ENCODE measurements around the gene CADPS2. TPM values are rescaled to one million over a fixed set of nuclear protein-coding genes. Genes with fewer than 3 reads are reported as not detected.

CADPS2 gene
- total and polyA plus RNA-seq, 10 of the 15 experiments (the other 5 are each of a cell fraction or from before 2014, with no cell fraction given): 0.05 to 7.5 (median 0.25) TPM

- Histone ChIP-seq H3K4me2 (ENCODE audit: control insufficient read depth, insufficient read depth) (no peak overlapping the region), H3K9me3 (replicated peaks; ENCODE audit: control insufficient read depth, insufficient read depth, low read length) (no peaks in the 10 kb centered on the region), H4K20me1 (ENCODE audit: control insufficient read depth, insufficient read depth) (no peaks in the 10 kb centered on the region), H2AFZ (ENCODE audit: control insufficient read depth, low read depth, low read length) (no peak overlapping the region), H3K4me1 (ENCODE audit: control insufficient read depth, insufficient read depth, low read length) (no peaks in the 10 kb centered on the region), H3K4me3 (no peak overlapping the region), H3K36me3 (ENCODE audit: control insufficient read depth in 2 of 2, insufficient read depth in 2 of 2, low read length in 1 of 2) (no peaks in the 10 kb centered on the region), H3K79me2 (ENCODE audit: control insufficient read depth, insufficient read depth, low read length) (no peaks in the 10 kb centered on the region), H3K27me3 (replicated peaks in 1 of 2; ENCODE audit: control insufficient read depth in 2 of 2, insufficient read depth in 2 of 2, low read length in 1 of 2) (no peaks in the 10 kb centered on the region), H3K27ac (ENCODE audit: control insufficient read depth, insufficient read depth) (no peak overlapping the region), H3K9ac (ENCODE audit: control insufficient read depth, insufficient read depth, low read length) (no peak overlapping the region)
- ChIA-PET CTCF (interaction anchor here (1.0 kb wide), 1 partner anchor 13 kb away, joined by 3 read pairs; no protein-coding TSS in a partner anchor), SMC1A (ENCODE audit: uncharacterized antibody, unreplicated experiment) (interaction anchor here (1.0 to 1.7 kb wide), 3 partner anchors 9 to 15 kb away, joined by 3 to 6 read pairs (median 3); no protein-coding TSS in a partner anchor), POLR2A (no interaction called here), RAD21 (ENCODE audit: unreplicated experiment) (no interaction called here)
- intact Hi-C loops (cut with micrococcal nuclease; ENCODE audit: unreplicated experiment): no loop called here
- DNase-seq (ENCODE audit: low read depth, low spot score) (no peak), FAIRE-seq (no peak), ATAC-seq (no peak)
- no TSS peak for BruUV-seq (replicated peaks)
- TF ChIP-seq NR2C2 (IDR thresholded peaks at IDR 0.05; ENCODE audit: borderline replicate concordance, control insufficient read depth, insufficient read length, low read depth) (no peak), ELK1 (IDR thresholded peaks at IDR 0.05; ENCODE audit: low read depth, low read length) (no peak), FOS (IDR thresholded peaks at IDR 0.05; ENCODE audit: borderline replicate concordance, extremely low read depth, insufficient read length) (no peak), ZZZ3 (IDR thresholded peaks at IDR 0.05; ENCODE audit: control insufficient read depth, insufficient read length, low read depth) (no peak), ZNF687 (IDR thresholded peaks at IDR 0.05) (no peak), PRDM15 (CRISPR knock-in tag; IDR thresholded peaks at IDR 0.05) (no peak), IKZF2 (IDR thresholded peaks at IDR 0.05) (no peak), BMI1 (IDR thresholded peaks at IDR 0.05; ENCODE audit: borderline replicate concordance) (no peak), IRF3 (IDR thresholded peaks at IDR 0.05) (no peak), NRF1 (conservative IDR thresholded peaks at IDR 0.05; ENCODE audit: low read depth, low read length) (no peak)
- 87% methylated on average over 6 of the region's 6 CpGs for WGBS (ENCODE audit: insufficient coverage, insufficient replicate concordance, low lambda C conversion rate, missing lambda C conversion rate)
- in situ Hi-C loops (cut with MboI): no loop called here
Measured at GRCh38 chr7:122492007-122492406, 394.3 kb downstream of the CADPS2 start.
